ENCODE data around the gene LIPC.

DNA sequence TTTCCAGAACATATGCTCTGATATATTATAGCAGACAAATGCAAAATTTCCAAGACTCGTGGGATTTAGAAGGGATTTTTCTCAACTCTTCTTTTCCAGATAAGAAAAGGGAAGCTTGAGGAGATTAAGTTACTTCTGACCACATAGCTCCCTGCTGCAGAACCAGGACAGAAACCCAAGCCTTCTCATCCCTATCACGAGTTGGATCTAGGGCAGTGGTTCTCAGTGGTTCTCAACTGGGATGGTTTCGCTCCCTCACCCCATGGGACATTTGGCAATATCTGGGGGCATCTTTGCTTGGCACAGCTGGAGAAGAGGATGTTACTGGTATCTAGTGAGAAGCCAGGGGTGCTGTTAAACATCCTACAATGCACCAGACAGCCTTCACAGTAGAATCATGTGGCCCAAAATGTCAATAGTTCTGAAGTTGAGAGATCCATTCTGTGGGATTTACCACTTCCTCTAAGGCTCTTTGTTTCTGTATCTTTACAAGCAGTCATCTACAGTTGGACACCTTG lies 64.2 kb downstream of the LIPC start:
- no peak for TF ChIP-seq POLR2AphosphoS5 (IDR thresholded peaks at IDR 0.05; ENCODE audit: low read depth, low read length)
- TF ChIP-seq POLR2A (IDR thresholded peaks at IDR 0.05; ENCODE audit: low read depth, low read length): no peak
- TF ChIP-seq TAF1 (IDR thresholded peaks at IDR 0.05; ENCODE audit: borderline replicate concordance, low read depth, low read length): no peak

Measured in GM12892 (cell line).